Stimulated activated CD8-positive, alpha-beta memory T cell treated with anti-CD3 and anti-CD28 coated beads, Interleukin-4, amount 100 ng/mL, for 4 hours (primary cell): ENCODE data around the gene TMBIM4.

Source experiments
- DNase-seq, 2 donors: peaks; one replicate each; pipeline ENCODE4 v3.0.0-alpha.2; 2020; ENCODE audit warnings: low read depth in 2 of 2, low spot score in 1 of 2

The TMBIM4 gene

GRCh38 chr12:66141299-66141698 is 28.5 kb downstream of the TMBIM4 start:
- no peak for DNase-seq

GRCh38 chr12:66140731-66141130 is 29.1 kb downstream of the TMBIM4 start:
- no peak for DNase-seq

GRCh38 chr12:66139328-66139727 is 30.5 kb downstream of the TMBIM4 start:
- no peak for DNase-seq

- no peak for DNase-seq
Observed at GRCh38 chr12:66137937-66138336, 31.9 kb downstream of the TMBIM4 start.

- DNase-seq, result no peak
Observed at GRCh38 chr12:66132408-66132807, 37.4 kb downstream of the TMBIM4 start.

GRCh38 chr12:66131067-66131688 is 38.6 kb downstream of the TMBIM4 start:
- DNase-seq, result no peak

GRCh38 chr12:66130267-66131066 is 39.3 kb downstream of the TMBIM4 start, which contains the start of gene LLPH:
LLPH (minus strand) TSS chr12:66130750; CDS start chr12:66129106, 1,644 bp downstream.
- DNase-seq, result peak; percentile 74 to 80

GRCh38 chr12:66129934-66130266 is 39.9 kb downstream of the TMBIM4 start:
- DNase-seq, result no peak

- DNase-seq, result no peak
Observed at GRCh38 chr12:66127650-66128049, 42.1 kb downstream of the TMBIM4 start.

GRCh38 chr12:66120477-66120876 is 49.3 kb downstream of the TMBIM4 start:
- DNase-seq, result no peak

GRCh38 chr12:66119870-66120241 is 49.9 kb downstream of the TMBIM4 start:
- DNase-seq, result no peak

- DNase-seq, result no peak
Observed at GRCh38 chr12:66119229-66119869, 50.4 kb downstream of the TMBIM4 start.

- no peak for DNase-seq
Observed at GRCh38 chr12:66118240-66118891, 51.4 kb downstream of the TMBIM4 start.

GRCh38 chr12:66117242-66117641 is 52.6 kb downstream of the TMBIM4 start:
- DNase-seq, result no peak

- DNase-seq, result no peak
Observed at GRCh38 chr12:66115071-66115600, 54.7 kb downstream of the TMBIM4 start.

- DNase-seq, result no peak
Observed at GRCh38 chr12:66113471-66113870, 56.3 kb downstream of the TMBIM4 start.

GRCh38 chr12:66111605-66112004 is 58.2 kb downstream of the TMBIM4 start:
- DNase-seq, result no peak

- DNase-seq, result no peak
Observed at GRCh38 chr12:66109056-66109455, 60.7 kb downstream of the TMBIM4 start.

GRCh38 chr12:66108386-66108785 is 61.4 kb downstream of the TMBIM4 start:
- no peak for DNase-seq

- DNase-seq, result peak in 1 of 2 donors; percentile 14
Observed at GRCh38 chr12:66107451-66107915, 62.3 kb downstream of the TMBIM4 start.
